HCT116 (cell line): ENCODE measurements around the gene OR2W1.

Experiments
- CTCF ChIP-seq, 3 experiments: fragments of 200-600 bp in 1 of 3; sonication (generic) in 1 of 3; IDR thresholded peaks in 2 of 3; conservative IDR thresholded peaks in 1 of 3; 2 replicates each; pipeline ENCODE4 v1.5.1; 2012 to 2017; ENCODE audit warnings: low read depth in 2 of 3, low read length in 2 of 3, antibody characterized with exemption in 1 of 3, borderline replicate concordance in 1 of 3, control low read depth in 1 of 3, mild to moderate bottlenecking in 1 of 3, mixed read lengths in 1 of 3, mixed run types in 1 of 3, moderate library complexity in 1 of 3; ENCODE audit not compliant: insufficient read depth in 1 of 3
- JUND ChIP-seq: IDR thresholded peaks from 2 replicates; pipeline ENCODE4 v1.6.1; 2012
- POLR2A ChIP-seq: IDR thresholded peaks from 2 replicates; pipeline ENCODE4 v1.7.0; 2011; ENCODE audit warnings: borderline replicate concordance; ENCODE audit not compliant: insufficient read depth, insufficient read length; ENCODE audit errors: extremely low read depth
- POLR2AphosphoS5 ChIP-seq: IDR thresholded peaks from 2 replicates; pipeline ENCODE4 v1.6.1; 2011; ENCODE audit warnings: mild to moderate bottlenecking, low read depth, low read length, moderate library complexity
- REST ChIP-seq: IDR thresholded peaks from 2 replicates; pipeline ENCODE4 v1.6.1; 2012; ENCODE audit warnings: low read depth
- SP1 ChIP-seq: IDR thresholded peaks from 2 replicates; pipeline ENCODE4 v1.6.1; 2012; ENCODE audit warnings: low read depth

- TF ChIP-seq CTCF (IDR thresholded peaks at IDR 0.05 in 2 of 3, conservative IDR thresholded peaks at IDR 0.05 in 1 of 3; ENCODE audit: borderline replicate concordance in 1 of 3, insufficient read depth in 1 of 3, low read depth in 2 of 3, low read length in 2 of 3), result no peak
- no peak for TF ChIP-seq SP1
- TF ChIP-seq POLR2AphosphoS5, result no peak
- TF ChIP-seq REST, result no peak
- TF ChIP-seq POLR2A, result no peak
- no peak for TF ChIP-seq JUND
Measured at GRCh38 chr6:29081312-29081711, 36.3 kb upstream of the OR2W1 start.
